Loucy (cell line): ENCODE data around the gene PRR15L.

Source experiments
- H2AFZ ChIP-seq: fragments of 200-600 bp; sonication (generic); 2 replicates; pipeline ENCODE4 v1.6.0; 2016; ENCODE audit warnings: antibody characterized with exemption, mild to moderate bottlenecking, low read length, moderate library complexity
- H3F3A ChIP-seq: fragments of 200-600 bp; 2 replicates; pipeline ENCODE4 v1.6.0; 2016; ENCODE audit warnings: antibody characterized with exemption, low read depth, mild to moderate bottlenecking
- H3K27me3 ChIP-seq: fragments of 200-600 bp; sonication (generic); 2 replicates; pipeline ENCODE4 v1.6.1; 2014; ENCODE audit warnings: low read length, mild to moderate bottlenecking; ENCODE audit not compliant: insufficient read depth, poor library complexity, severe bottlenecking
- H3K36me3 ChIP-seq: fragments of 200-600 bp; sonication (generic); 2 replicates; pipeline ENCODE4 v1.6.1; 2016; ENCODE audit warnings: low read length; ENCODE audit not compliant: insufficient read depth
- H3K4me1 ChIP-seq: fragments of 200-600 bp; sonication (generic); 2 replicates; pipeline ENCODE4 v1.5.1; 2014; ENCODE audit warnings: low read length, mild to moderate bottlenecking; ENCODE audit not compliant: insufficient read depth, poor library complexity, severe bottlenecking
- H3K4me2 ChIP-seq: fragments of 200-600 bp; sonication (generic); 2 replicates; pipeline ENCODE4 v1.6.0; 2014; ENCODE audit warnings: antibody characterized with exemption, low read length, low read depth, mild to moderate bottlenecking; ENCODE audit not compliant: poor library complexity, severe bottlenecking
- H3K4me3 ChIP-seq: fragments of 200-600 bp; sonication (generic); 2 replicates; pipeline ENCODE4 v1.5.1; 2014; ENCODE audit warnings: low read length, mild to moderate bottlenecking, mixed read lengths; ENCODE audit not compliant: poor library complexity, severe bottlenecking
- H3K79me2 ChIP-seq: fragments of 200-600 bp; sonication (generic); 2 replicates; pipeline ENCODE4 v1.6.1; 2014; ENCODE audit warnings: low read length; ENCODE audit not compliant: insufficient read depth
- H3K9ac ChIP-seq: fragments of 200-600 bp; sonication (generic); 2 replicates; pipeline ENCODE4 v1.6.0; 2014; ENCODE audit warnings: mild to moderate bottlenecking, low read depth, low read length, moderate library complexity; ENCODE audit not compliant: poor library complexity, severe bottlenecking
- H3K9me2 ChIP-seq: fragments of 200-600 bp; sonication (generic); replicated peaks from 2 replicates; pipeline ENCODE4 v1.6.1; 2016; ENCODE audit warnings: low read depth, low read length, mixed read lengths
- H3K9me3 ChIP-seq: fragments of 200-600 bp; sonication (generic); 2 replicates; pipeline ENCODE4 v1.6.1; 2014; ENCODE audit warnings: mild to moderate bottlenecking, antibody characterized with exemption, low read length, low read depth; ENCODE audit not compliant: insufficient read depth
- H4K20me1 ChIP-seq: fragments of 200-600 bp; sonication (generic); 2 replicates; pipeline ENCODE4 v1.6.0; 2014; ENCODE audit warnings: antibody characterized with exemption, low read length, mild to moderate bottlenecking; ENCODE audit not compliant: insufficient read depth, poor library complexity, severe bottlenecking
- CTCF ChIP-seq: fragments of 200-600 bp; sonication (generic); conservative IDR thresholded peaks from 2 replicates; pipeline ENCODE4 v1.5.1; 2014; ENCODE audit warnings: mild to moderate bottlenecking, antibody characterized with exemption, low read length
- EZH2phosphoT487 ChIP-seq: fragments of 200-600 bp; IDR thresholded peaks from 2 replicates; pipeline ENCODE4 v1.6.1; 2018; ENCODE audit warnings: antibody characterized with exemption, mild to moderate bottlenecking, moderate library complexity, borderline replicate concordance

PRR15L gene

GRCh38 chr17:47952171-47953021 lies 5.3 kb downstream of the PRR15L start:
- H3K4me2 ChIP-seq = no peak overlapping the region
- no peaks in the 10 kb centered on the region for H3K79me2 ChIP-seq
- H3K4me3 ChIP-seq = no peak overlapping the region
- H3F3A ChIP-seq = no peaks in the 10 kb centered on the region
- no peak overlapping the region for H2AFZ ChIP-seq
- no peak overlapping the region for H3K9ac ChIP-seq
- no peaks in the 10 kb centered on the region for H3K36me3 ChIP-seq
- H3K9me3 ChIP-seq = no peaks in the 10 kb centered on the region
- no peaks in the 10 kb centered on the region for H3K9me2 ChIP-seq
- no peaks in the 10 kb centered on the region for H4K20me1 ChIP-seq
- TF ChIP-seq EZH2phosphoT487 = no peak
- no peak for TF ChIP-seq CTCF
- no peaks in the 10 kb centered on the region for H3K27me3 ChIP-seq
- peaks cover 13% of the 10 kb centered on the region for H3K4me1 ChIP-seq

GRCh38 chr17:47950448-47950847 lies 7.2 kb downstream of the PRR15L start:
- H3K4me1 ChIP-seq = peaks cover 17% of the 10 kb centered on the region
- no peak overlapping the region for H3K4me3 ChIP-seq

GRCh38 chr17:47949946-47950345 lies 7.7 kb downstream of the PRR15L start:
- H3K79me2 ChIP-seq = no peaks in the 10 kb centered on the region
- H3F3A ChIP-seq = no peaks in the 10 kb centered on the region
- H3K36me3 ChIP-seq = no peaks in the 10 kb centered on the region
- H3K4me3 ChIP-seq = peak overlapping the region; percentile 74
- H3K9me2 ChIP-seq = no peaks in the 10 kb centered on the region
- H3K9ac ChIP-seq = peak overlapping the region; percentile 71
- H3K4me1 ChIP-seq = peaks cover 17% of the 10 kb centered on the region
- peak overlapping the region; percentile 91 for H3K4me2 ChIP-seq
- no peaks in the 10 kb centered on the region for H3K27me3 ChIP-seq
- no peaks in the 10 kb centered on the region for H3K9me3 ChIP-seq
- no peaks in the 10 kb centered on the region for H4K20me1 ChIP-seq
- no peak for TF ChIP-seq CTCF
- no peak for TF ChIP-seq EZH2phosphoT487
- H2AFZ ChIP-seq = peak overlapping the region; percentile 85

More at GRCh38 chr17:47950448-47950847, 7.2 kb downstream of the PRR15L start:
- H3F3A ChIP-seq = no peaks in the 10 kb centered on the region
- no peak overlapping the region for H3K4me2 ChIP-seq
- H3K9me3 ChIP-seq = no peaks in the 10 kb centered on the region
- H3K79me2 ChIP-seq = no peaks in the 10 kb centered on the region
- H4K20me1 ChIP-seq = no peaks in the 10 kb centered on the region
- H3K9ac ChIP-seq = peak overlapping the region; percentile 71
- no peak for TF ChIP-seq CTCF
- TF ChIP-seq EZH2phosphoT487 = no peak
- no peaks in the 10 kb centered on the region for H3K9me2 ChIP-seq
- H3K36me3 ChIP-seq = no peaks in the 10 kb centered on the region
- no peaks in the 10 kb centered on the region for H3K27me3 ChIP-seq
- no peak overlapping the region for H2AFZ ChIP-seq
